C4-2B (cell line): ENCODE data around the gene RMDN2.

Source experiments
- ZFX ChIP-seq: fragments of 450-650 bp; IDR thresholded peaks from 2 replicates; pipeline ENCODE4 v1.6.1; 2017
- TF ChIP-seq, protein P1 (sequence below): fragments of 450-650 bp; conservative IDR thresholded peaks from 2 replicates; pipeline ENCODE4 v1.5.1; 2017; ENCODE audit warnings: mild to moderate bottlenecking

GRCh38 chr2:37878536-37878935, 46.6 kb upstream of the RMDN2 start:
- TF ChIP-seq, protein P1, sequence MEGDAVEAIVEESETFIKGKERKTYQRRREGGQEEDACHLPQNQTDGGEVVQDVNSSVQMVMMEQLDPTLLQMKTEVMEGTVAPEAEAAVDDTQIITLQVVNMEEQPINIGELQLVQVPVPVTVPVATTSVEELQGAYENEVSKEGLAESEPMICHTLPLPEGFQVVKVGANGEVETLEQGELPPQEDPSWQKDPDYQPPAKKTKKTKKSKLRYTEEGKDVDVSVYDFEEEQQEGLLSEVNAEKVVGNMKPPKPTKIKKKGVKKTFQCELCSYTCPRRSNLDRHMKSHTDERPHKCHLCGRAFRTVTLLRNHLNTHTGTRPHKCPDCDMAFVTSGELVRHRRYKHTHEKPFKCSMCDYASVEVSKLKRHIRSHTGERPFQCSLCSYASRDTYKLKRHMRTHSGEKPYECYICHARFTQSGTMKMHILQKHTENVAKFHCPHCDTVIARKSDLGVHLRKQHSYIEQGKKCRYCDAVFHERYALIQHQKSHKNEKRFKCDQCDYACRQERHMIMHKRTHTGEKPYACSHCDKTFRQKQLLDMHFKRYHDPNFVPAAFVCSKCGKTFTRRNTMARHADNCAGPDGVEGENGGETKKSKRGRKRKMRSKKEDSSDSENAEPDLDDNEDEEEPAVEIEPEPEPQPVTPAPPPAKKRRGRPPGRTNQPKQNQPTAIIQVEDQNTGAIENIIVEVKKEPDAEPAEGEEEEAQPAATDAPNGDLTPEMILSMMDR: no peak
- TF ChIP-seq ZFX: no peak
